Stimulated activated CD4-positive, alpha-beta T cell treated with anti-CD3 and anti-CD28 coated beads, Interleukin-15, amount 100 ng/mL, for 24 hours (primary cell): ENCODE results near the gene ENPP6.

ENCODE experiments used
- DNase-seq: peaks from one replicate; pipeline ENCODE4 v3.0.0-alpha.2; 2020

The ENPP6 gene

DNA sequence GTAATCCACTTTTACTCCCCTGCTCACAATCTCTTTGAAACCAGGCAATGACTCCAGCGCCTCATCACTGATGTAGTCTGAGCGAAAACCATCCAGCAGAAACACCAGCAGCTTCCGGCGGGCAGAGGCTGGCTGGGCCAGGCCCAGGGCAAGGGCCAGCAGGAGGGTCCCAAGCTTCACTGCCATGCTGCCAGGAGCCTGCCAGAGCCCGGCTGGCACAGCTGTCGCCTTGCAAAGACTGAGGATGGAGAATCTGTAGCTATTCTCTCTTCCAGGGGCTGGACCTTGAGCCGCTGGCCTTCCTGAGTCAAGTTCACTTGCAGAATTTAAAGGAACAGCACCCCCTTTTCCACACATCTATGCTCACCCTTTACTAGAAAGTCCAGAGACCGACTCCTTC is at the start of gene ENPP6:
TSS of gene ENPP6 (minus strand) at position 240 of the 400 bp plus-strand sequence. CDS start at position 186, 54 bp downstream.
- DNase-seq, result no peak

DNA sequence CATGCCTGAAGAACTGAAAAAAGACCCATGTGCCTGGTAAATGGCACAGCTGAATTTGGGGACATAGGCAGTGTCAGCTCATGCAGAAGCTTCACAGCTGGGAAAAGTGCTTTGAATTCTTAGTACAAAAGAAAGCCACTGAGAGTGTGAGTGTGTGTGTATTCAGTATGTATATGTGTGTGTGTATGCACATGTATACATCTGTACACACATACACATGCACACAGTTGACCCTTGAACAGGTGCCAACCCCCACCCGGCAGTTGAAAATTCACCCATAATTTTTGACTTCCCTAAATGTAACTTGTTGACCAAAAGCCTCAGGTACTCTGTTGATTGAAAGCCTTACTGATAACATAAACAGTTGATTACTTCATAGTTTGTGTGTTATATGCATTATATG is 49.5 kb upstream of the ENPP6 start:
- DNase-seq, result no peak

DNA sequence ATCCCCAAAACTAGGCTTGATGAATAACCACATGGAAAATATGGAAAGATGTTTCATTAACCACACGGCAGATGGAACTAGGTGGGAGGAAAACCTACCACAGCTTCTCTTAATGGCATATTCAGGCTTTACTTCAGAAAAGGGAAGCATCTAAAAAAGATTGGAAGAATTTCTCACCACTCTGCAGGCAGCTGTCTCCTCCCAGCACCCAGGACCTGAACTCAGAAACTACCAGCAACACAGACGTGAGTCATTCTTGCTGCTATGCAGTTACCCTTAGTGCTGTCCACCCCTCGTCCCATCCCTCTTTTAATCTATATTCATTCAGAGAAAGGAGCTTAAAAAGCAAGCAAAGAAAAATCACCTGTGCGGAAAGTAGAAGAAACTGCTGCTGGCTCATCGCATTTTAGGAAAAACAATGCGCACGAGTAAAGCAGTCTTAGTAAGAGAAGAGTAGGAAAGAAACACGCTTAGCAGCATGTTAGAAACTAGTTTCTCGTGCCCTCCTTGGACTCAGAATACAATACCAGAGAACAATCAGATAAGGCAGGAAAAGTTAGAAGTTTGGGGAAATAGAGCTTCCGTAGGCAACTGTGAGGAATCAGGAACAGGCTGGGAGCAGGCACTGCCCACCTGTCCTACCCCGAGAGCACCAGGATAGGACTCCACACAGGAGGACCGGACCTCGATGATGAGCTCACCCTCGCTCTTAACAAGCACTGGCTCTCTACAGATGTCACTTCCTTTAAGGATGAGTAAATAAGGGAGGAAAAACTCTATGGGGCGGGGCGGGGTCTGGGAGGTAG is 48.1 kb upstream of the ENPP6 start:
- no peak for DNase-seq

DNA sequence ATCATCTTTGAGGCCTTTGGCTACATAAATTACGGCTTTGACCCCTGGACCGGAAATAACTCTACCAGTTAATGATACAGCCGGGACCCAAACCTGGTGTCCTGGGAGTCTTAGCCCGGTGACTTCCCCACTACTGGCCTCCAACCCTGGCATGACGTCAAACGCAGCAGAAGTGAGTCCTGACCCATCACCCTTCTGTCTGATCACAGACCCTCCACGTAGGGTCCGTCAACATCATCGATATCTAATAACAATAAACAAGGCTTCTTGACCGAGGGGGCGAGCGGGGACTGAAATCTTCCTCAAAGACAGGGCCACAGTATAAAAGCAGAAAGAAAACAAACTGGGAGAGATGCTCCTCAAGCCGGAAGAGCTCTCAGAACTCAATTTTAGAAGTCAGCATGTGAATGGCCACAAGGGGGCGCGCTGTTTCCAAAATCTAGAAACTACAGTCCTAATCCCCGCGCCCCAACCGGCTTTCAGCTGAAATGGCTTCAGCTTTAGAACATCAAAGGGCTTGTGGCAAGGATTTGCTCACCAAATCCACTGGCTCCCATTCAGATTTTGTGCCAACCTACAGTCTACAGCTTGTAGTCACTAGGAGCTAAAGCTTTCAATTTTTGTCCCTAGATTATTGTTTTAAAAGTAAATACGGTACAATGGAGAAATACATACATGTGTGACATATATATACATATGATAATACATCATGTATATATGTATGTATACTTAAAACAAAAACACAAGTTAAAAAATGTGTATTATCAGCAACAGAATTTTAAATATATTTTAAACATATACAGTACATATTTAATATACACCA is 46.4 kb upstream of the ENPP6 start:
- peak; percentile 97 for DNase-seq

DNA sequence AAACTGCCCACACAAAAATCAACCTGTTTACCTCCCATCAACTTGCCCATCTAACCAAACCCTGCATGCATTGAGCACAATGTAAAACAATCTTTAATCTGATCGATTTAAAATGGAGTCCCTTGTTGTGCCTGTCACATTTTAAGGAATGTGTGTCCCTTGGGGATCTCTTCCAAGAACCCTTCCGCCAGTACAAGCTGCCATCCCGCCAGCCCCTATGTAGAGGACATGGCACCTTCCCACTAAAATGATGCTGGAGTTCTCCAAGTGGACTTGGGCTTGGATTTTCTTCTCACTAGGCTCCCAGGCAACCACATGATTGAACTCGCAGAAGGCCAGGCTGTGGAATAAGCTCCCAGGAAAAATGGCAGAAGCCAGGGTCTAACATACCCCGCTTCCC is 45.8 kb upstream of the ENPP6 start:
- DNase-seq, result no peak

DNA sequence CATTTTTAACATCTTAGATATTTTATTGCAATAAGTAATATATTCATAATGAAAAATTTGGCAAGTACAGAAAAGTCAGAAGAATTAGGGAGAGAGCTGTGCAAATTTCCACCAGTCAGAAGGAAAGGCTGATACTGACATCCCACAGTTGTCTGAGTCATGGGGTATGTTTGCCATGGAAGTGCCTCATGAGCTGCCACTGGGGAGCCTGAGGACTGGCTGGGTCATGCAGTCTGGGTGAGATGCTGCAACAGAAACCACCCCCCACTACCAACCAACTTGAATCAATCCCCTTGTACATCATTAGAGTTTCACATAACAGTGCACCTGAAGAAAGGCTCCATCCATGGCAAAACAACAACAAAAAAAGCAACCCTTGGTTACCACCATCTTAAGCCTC is 45.2 kb upstream of the ENPP6 start:
- peak; percentile 46 for DNase-seq

DNA sequence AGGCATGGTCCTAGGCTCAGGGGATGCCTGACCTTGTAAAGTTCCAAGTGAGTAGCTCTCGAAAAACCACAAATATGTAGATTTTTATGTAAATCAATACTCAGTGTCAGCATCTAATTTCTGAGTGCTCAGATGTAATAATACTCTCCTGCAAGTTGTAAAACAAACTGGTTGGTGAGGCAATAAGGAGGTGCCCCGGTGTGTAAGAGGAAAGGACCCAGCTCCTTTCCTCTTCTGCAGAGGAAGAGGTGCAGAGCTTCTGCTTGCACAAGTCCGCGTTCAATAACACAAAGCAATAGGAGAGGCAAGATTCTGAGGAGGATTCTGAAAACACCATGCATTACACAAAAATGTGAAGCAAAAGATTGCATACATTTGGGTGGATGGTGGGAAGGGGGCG is 43.6 kb upstream of the ENPP6 start:
- no peak for DNase-seq

DNA sequence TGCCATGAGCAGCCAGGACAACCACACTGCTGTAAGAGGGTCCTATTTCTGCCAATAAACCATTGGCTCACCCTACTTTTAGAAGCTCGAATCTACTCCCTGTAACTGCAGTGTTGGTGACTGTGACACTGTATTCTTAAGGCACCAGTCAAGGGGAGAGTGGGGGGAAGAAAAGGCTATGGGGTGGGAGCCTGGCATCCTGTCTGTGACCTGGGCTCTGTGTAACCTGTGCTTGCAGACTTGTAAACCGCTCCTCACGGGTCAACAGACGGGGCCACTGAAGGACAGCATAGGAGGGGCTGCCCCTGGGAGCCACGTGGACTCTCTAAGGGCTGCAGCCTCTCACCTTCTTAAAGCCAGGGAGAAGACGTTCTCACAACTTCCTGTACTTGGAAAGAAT is 42.2 kb upstream of the ENPP6 start:
- no peak for DNase-seq

DNA sequence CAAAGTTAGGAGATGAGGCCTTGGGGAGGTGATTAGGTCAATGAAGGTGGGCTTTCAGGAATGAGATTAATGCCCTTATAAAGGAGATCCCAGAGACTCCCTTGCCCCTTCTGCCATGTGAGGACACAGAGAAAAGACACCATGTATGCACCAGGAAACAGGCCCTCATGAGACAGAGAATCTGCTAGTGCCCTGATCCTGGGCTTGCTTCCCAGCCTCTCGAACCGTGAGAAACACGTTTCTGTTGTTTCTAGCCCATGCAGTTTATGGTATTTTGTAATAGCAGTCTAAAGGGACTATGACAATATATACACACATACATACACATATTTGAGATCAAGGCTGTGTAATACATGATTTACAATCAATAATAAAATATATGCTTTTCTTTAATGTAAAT is 41.4 kb upstream of the ENPP6 start:
- DNase-seq, result no peak

DNA sequence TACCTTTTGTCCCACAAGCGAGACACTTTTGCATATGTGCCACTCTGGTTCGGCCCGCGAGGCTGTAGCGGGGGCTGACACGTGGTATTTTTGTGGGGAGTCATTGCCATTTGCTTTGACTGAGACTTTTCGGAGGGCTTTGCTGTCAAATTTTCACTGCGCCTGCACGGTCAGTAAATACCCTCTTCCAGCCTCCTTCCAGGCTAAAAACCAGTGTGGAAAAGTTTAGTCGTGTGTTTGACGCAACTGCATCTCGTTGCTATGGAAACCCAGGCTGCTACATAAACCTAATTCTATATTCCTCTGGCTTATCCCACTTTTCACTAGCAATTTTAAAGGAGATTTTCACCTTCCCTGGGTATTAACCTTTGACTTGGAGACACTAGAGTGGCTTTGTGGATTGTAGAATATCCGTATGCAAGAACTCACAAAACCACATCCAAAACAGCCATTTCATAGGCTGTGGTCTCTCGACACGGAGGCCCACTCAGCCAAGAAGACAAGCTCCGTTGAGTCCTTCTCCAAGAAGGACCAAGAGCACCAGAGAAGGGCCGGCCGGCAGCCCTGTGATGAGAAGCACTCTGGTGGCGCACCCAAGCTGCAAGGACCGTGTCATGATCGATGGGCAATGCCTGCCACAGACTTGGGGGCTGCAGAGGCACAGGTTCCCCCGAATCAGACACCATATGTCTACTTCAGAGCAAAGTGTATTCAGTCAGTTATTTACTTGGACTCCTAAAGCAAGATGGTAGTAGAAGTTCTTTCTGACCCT is 38.4 kb upstream of the ENPP6 start:
- DNase-seq, result no peak

DNA sequence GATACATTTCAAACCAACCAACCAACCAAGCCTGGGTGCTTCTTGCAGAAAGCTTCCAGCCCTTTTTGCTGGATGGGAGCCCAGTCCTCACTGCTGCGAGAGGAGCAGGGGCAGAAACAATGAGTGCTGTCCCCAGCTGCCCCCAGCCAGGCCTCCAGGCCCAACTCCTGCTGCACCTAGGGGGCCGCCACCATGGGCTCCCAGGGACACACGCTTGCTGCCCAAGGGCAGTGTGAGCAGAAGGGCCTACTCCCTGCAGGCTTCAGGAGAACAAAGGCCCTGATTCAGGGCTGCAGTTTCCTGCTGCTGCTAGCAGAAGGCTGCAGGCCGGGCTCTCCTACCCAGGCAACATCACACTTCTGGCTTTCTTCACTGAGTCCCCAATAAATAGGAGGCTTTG is 37.7 kb upstream of the ENPP6 start:
- no peak for DNase-seq

DNA sequence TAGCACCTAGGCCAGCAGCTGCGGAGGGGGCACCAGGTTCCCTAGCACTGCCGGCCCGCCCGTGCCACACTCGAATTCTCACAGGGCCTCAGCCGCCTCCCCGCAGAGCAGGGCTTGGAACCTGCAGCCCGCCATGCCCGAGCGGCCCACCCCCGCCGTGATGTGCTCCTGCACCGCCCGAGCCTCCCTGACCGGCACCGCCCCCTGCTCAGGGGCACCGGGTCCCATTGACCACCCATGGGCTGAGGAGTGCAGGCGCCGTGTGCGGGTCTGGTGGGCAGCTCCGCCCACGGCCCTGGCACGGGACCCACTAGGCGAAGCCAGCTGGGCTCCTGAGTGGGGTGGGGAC is 35.4 kb upstream of the ENPP6 start:
- no peak for DNase-seq

DNA sequence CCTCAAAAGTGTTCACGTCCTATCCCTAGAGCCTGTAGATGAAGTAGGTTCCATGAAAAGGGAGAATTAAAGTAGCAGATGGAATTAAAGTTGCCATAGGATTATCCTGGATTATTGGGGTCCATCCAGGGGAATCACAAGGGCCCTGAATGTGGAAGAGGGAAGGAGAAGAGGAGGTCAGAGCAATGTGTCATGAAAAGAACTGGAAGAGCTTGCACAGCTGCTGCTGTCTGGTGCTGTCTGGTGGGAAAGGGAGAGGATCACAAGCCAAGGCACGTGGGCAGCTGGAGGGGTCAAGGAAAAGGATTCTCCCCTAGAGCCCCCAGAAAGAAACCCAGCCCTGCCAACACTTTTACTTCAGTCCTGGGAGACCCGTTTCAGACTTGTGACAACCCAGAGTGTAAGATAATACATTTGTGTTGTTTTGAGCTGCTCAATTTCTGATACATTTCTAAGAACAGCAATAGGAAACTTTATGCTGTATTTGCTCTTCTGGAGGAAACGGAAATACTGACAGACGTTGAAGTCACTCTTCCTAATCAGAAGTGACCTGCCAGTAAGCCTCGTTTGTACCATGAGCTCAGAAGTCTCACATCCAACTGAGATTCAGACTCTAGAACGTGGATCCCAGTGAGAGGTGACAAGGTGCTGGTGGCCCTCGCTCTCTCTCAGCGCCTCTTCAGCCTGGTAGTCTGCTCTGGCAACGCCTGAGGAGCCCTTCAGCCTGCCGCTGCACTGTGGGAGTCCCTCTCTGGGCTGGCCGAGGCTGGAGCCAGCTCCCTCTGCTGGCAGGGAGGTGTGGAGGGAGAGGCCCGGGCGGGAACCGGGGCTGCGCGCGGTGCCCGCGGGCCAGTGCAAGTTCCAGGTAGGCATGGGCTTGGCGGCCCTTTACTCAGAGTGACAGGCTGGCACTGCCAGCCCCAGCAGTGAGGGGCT is 34.7 kb upstream of the ENPP6 start:
- DNase-seq, result peak; percentile 23

DNA sequence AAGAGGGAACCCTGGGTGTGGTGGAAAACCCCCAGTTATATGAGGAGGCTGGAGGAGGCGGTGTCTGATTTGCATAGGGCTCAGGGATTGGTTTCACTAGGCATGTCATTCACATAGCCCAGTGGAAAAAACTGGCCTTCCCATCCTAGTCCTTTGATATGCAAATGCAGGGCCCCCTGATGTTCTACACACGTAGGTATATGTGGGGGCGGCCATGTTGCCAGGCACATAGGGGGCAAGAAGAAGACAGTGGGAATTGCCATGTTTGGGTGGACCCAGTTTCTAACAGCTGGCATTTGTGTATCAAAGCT is 34.0 kb upstream of the ENPP6 start:
- peak; percentile 25 for DNase-seq

DNA sequence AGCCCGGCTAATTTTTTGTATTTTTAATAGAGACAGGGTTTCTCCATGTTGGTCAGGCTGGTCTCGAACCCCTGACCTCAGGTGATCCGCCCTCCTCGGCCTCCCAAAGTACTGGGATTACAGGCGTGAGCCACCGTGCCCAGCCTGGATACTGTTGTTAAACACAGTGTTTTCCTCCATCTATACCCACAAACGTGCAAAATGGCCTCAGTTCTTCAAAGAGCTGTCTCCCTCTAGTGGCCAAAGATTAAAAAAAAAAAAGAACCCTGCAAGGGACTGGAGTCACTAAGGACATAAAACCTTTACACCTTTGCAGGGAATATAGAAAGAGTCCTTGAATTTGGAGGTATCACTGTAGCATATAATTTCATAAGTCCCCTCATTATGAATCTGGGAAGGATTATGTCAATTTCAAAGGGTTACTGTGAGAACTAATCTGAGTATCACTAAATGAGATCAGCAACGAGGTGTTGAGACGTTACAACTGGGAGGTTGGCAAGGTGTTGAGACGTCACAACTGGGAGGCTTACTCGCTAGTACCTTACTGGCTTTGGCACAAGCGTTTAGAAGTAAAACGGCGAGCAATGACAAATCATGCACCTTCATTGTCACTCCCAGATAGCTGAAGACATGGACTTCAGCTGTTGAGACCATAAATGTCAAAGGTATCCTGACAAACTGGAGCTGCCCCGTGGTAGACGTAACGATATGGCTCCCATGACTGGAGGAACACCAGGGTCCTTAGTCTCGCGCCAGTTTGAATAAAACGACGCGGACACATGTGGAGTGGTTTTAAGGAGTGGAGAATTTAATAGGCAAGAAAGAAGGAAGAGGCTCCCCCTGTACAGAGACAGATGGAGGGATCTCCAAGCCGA is 33.4 kb upstream of the ENPP6 start:
- no peak for DNase-seq

DNA sequence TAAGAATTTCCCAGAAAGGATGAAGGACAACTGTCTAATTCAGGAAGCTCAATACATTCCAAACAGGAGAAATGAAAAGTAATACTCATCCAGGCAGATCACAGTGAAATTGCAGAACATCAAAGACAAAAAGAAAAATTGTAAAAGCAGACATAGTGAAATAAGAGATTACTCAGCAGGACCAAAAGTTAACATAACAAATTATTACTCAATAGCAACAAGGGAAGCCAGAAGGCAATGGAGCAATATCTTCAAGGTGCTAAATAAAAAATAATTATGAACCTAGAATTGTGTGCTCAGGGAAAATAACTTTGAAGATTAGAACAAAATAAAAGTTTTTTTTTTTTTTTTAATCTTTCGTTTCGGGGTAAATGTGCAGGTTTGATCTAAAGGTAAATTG is 30.5 kb upstream of the ENPP6 start:
- no peak for DNase-seq

DNA sequence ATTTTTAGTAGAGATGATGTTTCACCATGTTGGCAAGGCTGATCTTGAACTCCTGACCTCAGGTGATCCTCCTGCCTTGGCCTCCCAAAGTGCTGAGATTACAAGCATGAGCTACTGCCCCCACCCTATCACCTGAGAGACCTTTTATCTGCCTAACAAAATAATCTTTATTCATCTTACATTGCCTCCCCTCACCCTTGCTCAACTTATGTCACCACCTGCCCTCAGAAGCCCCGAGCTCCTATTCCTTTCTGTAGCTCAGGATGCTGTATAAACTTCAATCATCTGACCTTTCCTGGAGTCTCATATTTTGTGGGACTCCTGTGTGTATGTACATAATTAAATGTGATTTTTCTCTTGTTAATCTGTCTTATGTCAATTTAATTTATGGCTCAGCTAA is 29.7 kb upstream of the ENPP6 start:
- DNase-seq, result no peak

DNA sequence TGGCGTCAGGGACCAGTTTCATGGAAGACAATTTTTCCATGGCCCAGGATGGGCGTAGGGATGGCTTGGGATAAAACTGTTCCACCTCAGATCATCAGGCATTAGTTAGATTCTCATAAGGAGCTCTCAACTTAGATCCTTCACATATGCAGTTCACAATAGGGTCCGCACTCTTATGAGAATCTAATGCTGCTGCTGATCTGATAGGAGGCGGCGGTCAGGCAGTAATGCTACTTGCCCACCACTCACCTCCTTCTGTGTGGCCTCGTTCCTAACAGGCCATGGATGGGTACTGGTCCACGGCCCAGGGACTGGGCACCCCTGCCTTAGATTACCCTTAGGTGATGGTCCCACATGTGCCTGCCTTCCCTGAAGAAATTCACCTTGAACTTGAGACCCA is 28.8 kb upstream of the ENPP6 start:
- DNase-seq, result no peak

DNA sequence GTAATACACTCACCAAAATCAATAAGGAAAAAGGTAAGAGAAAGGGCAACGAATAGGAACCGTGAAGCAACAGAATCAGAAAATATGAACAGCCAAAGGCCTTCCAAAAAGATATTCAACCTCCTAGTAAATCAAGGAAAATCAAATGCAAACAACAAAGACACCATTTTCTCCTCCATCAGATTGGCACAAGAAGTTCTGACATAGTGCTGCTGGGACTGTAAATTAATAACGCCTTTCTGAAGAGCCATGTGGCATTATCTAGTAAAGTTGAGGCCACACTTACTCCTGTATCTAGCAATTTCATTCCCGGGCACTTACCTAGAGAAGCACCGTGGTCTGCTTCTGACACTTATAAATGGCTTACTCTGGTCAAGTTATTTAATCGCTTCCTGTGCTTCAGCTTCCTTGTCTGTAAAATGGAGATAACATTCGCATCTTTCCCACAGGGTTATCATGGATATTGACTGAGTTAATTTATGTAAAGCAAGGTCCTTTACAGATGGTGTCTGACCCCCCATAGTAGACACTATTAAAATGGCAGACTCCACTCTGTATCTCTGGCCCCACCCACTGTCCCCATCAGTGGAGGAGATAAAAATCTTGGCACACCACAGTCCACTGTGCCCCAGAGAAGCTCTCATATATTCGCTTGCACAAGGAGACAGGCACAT is 20.5 kb upstream of the ENPP6 start:
- no peak for DNase-seq

DNA sequence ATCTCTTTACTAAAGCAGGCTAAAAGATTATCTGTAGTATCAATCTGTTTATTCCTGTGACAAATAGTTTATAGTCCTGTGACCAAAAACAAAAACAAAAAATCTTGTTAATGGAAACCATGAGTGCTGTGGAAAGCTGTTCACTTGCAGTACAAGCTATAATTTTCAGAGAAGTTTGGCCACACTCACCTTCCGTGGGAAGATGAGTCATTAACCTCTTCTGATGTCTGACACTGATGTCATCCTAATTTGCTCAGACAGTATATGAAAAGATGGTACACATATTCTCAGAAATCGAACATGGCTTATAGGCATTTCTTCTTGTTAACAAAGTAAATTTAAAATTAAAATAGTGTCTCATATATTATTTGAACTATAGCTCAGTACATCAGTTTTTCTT is 19.9 kb upstream of the ENPP6 start:
- DNase-seq, result peak; percentile 52

DNA sequence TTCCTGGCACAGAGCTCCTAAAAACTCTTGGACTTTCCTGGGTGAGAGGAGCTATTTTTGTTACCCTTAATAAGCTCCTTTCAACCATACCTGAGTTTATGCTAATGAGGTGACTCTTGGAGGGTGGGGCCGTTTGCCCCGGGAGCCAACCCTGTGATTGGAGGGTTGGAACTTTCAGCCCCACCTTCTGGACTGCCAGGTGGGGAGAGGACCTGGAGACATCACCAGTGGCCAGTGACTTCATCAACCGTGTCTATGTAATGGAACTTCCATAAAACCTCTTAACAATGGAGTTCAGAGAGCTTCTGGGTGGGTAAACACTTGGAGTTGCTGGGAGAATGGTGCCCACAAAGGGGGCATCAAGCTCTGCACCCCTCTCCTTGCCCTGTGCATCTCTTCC is 17.9 kb upstream of the ENPP6 start:
- DNase-seq, result no peak
